ENCODE results near the gene PDE1A. TPM values are rescaled to one million over a fixed set of nuclear protein-coding genes. Genes with fewer than 3 reads are reported as not detected.

Gene PDE1A
- polyA plus RNA-seq, 1 experiment: 4.3 TPM

DNA sequence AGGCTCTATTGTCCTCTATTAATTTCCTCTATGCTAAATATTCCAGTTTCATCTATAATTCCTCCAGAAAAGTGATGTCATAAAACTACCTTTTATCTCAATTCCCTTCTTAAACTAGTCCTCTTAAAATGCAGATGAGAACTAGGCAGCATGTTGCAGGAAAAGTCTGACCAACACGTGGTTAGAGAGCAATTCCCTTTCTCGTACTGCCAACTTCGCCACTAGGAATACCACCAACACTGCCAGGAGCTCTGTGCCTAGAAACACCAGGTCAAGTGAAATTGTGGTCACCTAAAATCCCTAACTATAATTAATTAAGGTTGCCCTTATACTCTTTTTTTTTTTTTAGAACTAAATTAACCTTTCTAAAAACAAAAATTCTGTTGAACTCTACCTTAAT is 313.5 kb downstream of the PDE1A start:
- no peak for DNase-seq (ENCODE audit: low read depth, low spot score)
- Histone ChIP-seq H3K27me3 (ENCODE audit: control insufficient read depth, insufficient read depth, low read length) (no peaks in the 10 kb centered on the region), H3K27ac (ENCODE audit: low read depth, low read length) (no peak overlapping the region), H3K4me3 (ENCODE audit: low read depth, low read length) (no peak overlapping the region), H3K9me3 (ENCODE audit: control insufficient read depth, insufficient read depth, low read length) (no peaks in the 10 kb centered on the region)
- ChIA-PET POLR2A (no interaction called here), CTCF (interaction anchor here (0.5 to 0.7 kb wide), 3 partner anchors 21 to 541 kb away, joined by 3 to 4 read pairs (median 4); no protein-coding TSS in a partner anchor)
- TF ChIP-seq, protein P1, sequence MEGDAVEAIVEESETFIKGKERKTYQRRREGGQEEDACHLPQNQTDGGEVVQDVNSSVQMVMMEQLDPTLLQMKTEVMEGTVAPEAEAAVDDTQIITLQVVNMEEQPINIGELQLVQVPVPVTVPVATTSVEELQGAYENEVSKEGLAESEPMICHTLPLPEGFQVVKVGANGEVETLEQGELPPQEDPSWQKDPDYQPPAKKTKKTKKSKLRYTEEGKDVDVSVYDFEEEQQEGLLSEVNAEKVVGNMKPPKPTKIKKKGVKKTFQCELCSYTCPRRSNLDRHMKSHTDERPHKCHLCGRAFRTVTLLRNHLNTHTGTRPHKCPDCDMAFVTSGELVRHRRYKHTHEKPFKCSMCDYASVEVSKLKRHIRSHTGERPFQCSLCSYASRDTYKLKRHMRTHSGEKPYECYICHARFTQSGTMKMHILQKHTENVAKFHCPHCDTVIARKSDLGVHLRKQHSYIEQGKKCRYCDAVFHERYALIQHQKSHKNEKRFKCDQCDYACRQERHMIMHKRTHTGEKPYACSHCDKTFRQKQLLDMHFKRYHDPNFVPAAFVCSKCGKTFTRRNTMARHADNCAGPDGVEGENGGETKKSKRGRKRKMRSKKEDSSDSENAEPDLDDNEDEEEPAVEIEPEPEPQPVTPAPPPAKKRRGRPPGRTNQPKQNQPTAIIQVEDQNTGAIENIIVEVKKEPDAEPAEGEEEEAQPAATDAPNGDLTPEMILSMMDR (IDR thresholded peaks at IDR 0.05; ENCODE audit: low read depth, low read length): no peak

DNA sequence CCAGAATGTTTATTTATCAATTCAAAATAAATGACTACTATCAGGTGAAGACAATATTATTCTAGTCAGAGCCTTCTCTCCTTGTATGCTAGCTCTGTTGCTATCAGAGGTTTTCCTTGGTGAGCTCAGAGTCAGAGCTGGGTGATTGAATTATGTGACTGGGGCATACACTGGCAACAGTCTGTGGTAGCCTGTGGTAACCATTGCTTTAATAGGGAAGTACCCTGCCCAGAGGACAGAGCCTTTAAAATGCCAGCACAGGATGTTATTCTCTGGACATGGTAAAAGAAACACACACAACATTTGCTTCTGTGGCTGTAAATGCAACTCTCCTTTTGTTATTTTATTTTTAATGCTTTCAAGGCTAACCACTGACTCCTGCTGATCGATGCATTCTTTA is 316.5 kb downstream of the PDE1A start:
- ChIA-PET POLR2A (no interaction called here), CTCF (no interaction called here)

DNA sequence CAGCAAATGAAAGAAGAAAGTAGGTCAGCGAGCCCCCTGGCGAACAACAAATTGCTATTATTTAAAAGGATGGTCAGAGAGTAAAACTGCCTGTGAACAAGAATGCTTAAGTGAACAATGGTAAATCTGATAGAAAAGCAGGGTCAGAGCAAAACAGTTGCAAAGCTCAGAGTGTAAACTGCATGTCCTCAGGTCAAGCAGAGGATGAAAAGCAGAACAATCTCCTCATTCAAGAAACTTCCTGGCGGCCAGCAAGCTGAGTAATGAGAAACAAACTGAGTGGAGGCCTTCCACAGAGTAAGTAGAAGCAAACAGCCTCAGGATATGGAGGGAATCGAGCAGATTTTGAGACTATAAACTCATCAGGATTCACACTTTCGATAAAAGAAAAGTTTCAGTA is 323.3 kb downstream of the PDE1A start:
- no peak for DNase-seq (ENCODE audit: low read depth, low spot score)

More for the DNA sequence above, 316.5 kb downstream of the PDE1A start:
- Histone ChIP-seq H3K27ac (ENCODE audit: low read depth, low read length) (no peak overlapping the region), H3K9me3 (ENCODE audit: control insufficient read depth, insufficient read depth, low read length) (no peaks in the 10 kb centered on the region), H3K4me3 (ENCODE audit: low read depth, low read length) (no peak overlapping the region), H3K27me3 (ENCODE audit: control insufficient read depth, insufficient read depth, low read length) (no peaks in the 10 kb centered on the region)
- TF ChIP-seq, protein P1 (IDR thresholded peaks at IDR 0.05; ENCODE audit: low read depth, low read length): no peak
- no peak for DNase-seq (ENCODE audit: low read depth, low spot score)

DNA sequence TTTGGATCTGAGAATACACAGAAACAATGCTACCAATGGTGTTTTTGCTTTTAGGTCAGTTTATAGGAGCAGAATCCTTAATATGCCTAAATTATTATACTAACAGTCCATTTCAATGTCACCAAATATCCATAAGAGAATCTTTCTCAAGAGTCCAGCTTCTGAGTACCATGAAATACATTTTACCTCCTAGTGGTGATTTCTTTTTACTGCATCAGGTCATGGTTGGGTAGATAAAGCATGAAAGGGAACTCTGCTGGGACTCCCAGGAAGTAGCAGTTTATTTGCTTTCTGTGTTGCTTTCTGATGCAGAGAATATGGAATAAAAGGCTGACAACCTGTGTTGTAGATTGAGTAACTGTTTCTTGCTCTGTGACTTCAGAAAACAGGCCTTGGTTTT is 325.6 kb downstream of the PDE1A start:
- no peak for DNase-seq (ENCODE audit: low read depth, low spot score)
- no peaks in the 10 kb centered on the region for H3K9me3 ChIP-seq (ENCODE audit: control insufficient read depth, insufficient read depth, low read length)
- ChIA-PET CTCF (no interaction called here), POLR2A (no interaction called here)
- H3K4me3 ChIP-seq (ENCODE audit: low read depth, low read length): no peak overlapping the region
- TF ChIP-seq, protein P1 (IDR thresholded peaks at IDR 0.05; ENCODE audit: low read depth, low read length): no peak
- H3K27ac ChIP-seq (ENCODE audit: low read depth, low read length): no peak overlapping the region
- peaks cover 2% of the 10 kb centered on the region for H3K27me3 ChIP-seq (ENCODE audit: control insufficient read depth, insufficient read depth, low read length)

More for the DNA sequence above, 323.3 kb downstream of the PDE1A start:
- ChIA-PET POLR2A (no interaction called here), CTCF (interaction anchor here (0.6 kb wide), 1 partner anchor 557 kb away, joined by 3 read pairs; no protein-coding TSS in a partner anchor)
- H3K27me3 ChIP-seq (ENCODE audit: control insufficient read depth, insufficient read depth, low read length): peaks cover 2% of the 10 kb centered on the region
- H3K4me3 ChIP-seq (ENCODE audit: low read depth, low read length): no peak overlapping the region
- H3K27ac ChIP-seq (ENCODE audit: low read depth, low read length): no peak overlapping the region
- TF ChIP-seq, protein P1 (IDR thresholded peaks at IDR 0.05; ENCODE audit: low read depth, low read length): no peak
- no peaks in the 10 kb centered on the region for H3K9me3 ChIP-seq (ENCODE audit: control insufficient read depth, insufficient read depth, low read length)

DNA sequence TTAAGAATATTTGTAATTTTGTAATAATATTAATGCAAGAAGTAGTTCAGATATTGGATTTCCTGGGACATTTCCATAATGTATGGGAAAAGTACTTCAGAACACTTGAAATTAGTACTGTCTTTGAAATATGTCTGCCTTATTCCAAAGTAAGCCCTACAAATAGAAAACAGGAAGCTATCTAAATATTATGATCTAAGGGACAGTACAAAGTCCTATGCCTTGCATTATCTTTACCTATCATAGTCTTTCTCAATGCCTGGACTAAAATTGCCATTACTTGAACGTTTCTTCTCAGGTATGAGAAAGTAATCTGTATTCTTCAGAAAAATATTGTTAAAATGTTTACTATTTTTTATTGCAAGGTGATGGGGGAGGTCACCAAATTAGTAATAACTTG is 328.2 kb downstream of the PDE1A start:
- H3K27ac ChIP-seq (ENCODE audit: low read depth, low read length): no peak overlapping the region
- no peak for DNase-seq (ENCODE audit: low read depth, low spot score)
- CTCF ChIA-PET: interaction anchor here (0.7 kb wide), 1 partner anchor 21 kb away, joined by 3 read pairs; no protein-coding TSS in a partner anchor
- TF ChIP-seq, protein P1 (IDR thresholded peaks at IDR 0.05; ENCODE audit: low read depth, low read length): no peak
- no peaks in the 10 kb centered on the region for H3K27me3 ChIP-seq (ENCODE audit: control insufficient read depth, insufficient read depth, low read length)
- no peak overlapping the region for H3K4me3 ChIP-seq (ENCODE audit: low read depth, low read length)
- H3K9me3 ChIP-seq (ENCODE audit: control insufficient read depth, insufficient read depth, low read length): no peaks in the 10 kb centered on the region
- POLR2A ChIA-PET: no interaction called here

Measured in AG04450 (cell line).